Hepatocyte (in vitro differentiated cells): Measurements from ENCODE around the gene C3orf38.

Source experiments
- EZH2 ChIP-seq: fragments of 200-600 bp; sonication (generic); IDR thresholded peaks from 2 replicates; pipeline ENCODE4 v1.6.1; 2016; ENCODE audit warnings: antibody characterized with exemption, mild to moderate bottlenecking, borderline replicate concordance
- TF ChIP-seq, protein P1 (sequence below): fragments of 200-600 bp; sonication (generic); IDR thresholded peaks from 2 replicates; pipeline ENCODE4 v1.5.1; 2016; ENCODE audit warnings: antibody characterized with exemption, mild to moderate bottlenecking; ENCODE audit not compliant: poor library complexity

DNA sequence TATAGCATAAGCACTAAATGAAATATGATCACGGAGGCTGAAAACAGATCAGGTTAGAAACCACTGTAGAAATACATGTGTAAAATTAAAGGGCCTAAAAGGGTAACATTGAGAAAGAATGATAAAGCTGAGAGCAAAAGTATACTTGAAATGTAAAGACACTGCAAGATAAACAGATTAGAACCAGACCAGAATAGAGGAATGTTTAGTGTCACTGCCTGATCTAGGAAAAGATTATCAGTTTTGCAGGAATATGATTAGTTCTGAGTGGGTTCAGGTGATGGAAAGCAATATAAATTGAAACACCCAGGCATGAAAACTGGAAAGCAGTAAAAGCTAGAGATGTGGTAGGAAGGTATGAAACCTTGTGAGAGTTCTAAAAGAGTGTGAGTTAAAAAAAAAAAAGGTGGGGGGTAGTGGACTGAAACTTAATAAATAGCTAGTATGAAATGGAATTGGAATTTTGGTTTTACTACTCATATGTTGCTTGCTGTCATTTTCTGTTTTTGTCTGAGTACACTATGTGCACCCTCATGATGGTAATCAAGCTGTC is 16.0 kb upstream of the C3orf38 start:
- TF ChIP-seq, protein P1, sequence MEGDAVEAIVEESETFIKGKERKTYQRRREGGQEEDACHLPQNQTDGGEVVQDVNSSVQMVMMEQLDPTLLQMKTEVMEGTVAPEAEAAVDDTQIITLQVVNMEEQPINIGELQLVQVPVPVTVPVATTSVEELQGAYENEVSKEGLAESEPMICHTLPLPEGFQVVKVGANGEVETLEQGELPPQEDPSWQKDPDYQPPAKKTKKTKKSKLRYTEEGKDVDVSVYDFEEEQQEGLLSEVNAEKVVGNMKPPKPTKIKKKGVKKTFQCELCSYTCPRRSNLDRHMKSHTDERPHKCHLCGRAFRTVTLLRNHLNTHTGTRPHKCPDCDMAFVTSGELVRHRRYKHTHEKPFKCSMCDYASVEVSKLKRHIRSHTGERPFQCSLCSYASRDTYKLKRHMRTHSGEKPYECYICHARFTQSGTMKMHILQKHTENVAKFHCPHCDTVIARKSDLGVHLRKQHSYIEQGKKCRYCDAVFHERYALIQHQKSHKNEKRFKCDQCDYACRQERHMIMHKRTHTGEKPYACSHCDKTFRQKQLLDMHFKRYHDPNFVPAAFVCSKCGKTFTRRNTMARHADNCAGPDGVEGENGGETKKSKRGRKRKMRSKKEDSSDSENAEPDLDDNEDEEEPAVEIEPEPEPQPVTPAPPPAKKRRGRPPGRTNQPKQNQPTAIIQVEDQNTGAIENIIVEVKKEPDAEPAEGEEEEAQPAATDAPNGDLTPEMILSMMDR: no peak
- no peak for TF ChIP-seq EZH2
